A375 (cell line): ENCODE data around the gene ARHGEF5. TPM values are rescaled to one million over a fixed set of nuclear protein-coding genes. Genes with fewer than 3 reads are reported as not detected.

Experiments
- total RNA-seq: library from RNA; depleted of rRNA; stranded (reverse); fragments of >200 nt; shearing (Covaris generic); gene quantifications from 2 replicates; pipeline ENCODE4 v1.2.3, GENCODE V29; 2014; rRNA removed

The ARHGEF5 gene
- total RNA-seq, result 1.4 and 2.3 TPM in 2 replicates

DNA sequence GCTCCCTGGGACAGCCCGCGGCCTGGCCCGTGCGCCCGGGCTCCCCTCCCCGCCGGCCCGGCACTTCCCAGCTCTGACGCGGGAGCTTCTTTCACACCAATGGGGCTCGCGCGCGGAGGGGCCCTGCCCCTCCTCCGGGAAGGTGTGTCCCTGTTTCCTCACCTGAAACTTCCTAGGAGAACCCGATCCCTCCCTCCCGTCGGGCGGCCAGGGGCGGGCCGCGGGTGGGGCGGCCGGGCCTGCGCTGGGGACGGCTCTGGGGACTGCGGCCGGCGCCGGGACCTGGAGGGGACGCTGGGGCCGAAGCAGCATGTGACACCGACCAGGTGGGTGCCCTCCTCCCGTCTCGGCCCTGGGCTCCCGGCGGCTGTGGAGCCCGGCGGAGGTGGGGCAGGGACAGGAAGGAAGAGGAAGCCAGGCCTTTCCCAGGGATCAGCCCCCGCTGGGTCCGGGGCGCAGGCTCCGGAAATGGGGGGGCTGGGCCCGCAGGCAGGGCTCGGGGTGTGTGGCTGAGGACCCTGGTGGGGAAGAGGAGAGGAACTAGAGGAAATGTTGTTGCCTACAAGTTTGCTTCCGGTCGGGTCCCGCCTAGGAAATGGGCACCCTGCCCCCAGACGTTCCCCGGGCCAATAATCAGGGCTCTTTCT, at the start of gene ARHGEF5:
Gene ARHGEF5 (plus strand): TSS at position 227 of the 647 bp plus-strand sequence. CDS start 7,268 bp downstream, outside the sequence.

DNA sequence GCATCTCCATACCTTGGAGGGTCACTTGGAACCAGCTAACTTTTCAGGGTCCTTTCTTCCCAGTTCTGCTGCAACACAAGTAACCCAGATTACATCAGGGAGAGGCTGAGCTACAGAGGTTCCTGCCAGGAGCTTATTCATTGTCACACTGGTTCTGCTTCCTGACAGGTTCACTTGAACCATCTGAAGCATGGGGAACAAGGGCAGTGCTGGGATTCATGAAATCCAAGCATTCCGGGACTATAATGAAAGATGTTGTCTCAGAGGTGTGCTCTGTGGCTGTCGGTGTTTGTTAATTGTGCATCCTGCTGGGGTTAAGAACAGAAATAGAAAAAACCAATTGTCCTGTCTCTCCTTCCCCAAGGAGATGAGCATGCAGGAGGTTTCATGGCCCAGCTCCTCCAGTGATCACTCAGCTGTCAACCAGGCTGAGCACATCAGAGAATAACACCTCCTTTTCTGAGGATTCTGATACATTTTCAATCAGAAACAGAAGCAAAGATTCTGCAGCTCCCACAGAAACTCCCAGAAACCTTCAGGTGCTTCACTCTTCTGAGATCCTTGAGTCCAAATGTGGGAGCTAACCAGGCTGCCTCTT, 43.2 kb upstream of the ARHGEF5 start, which contains the start of gene OR2A1:
Gene OR2A1 (plus strand): TSS at position 548 of the 598 bp plus-strand sequence. CDS start 5,706 bp downstream, outside the sequence.

DNA sequence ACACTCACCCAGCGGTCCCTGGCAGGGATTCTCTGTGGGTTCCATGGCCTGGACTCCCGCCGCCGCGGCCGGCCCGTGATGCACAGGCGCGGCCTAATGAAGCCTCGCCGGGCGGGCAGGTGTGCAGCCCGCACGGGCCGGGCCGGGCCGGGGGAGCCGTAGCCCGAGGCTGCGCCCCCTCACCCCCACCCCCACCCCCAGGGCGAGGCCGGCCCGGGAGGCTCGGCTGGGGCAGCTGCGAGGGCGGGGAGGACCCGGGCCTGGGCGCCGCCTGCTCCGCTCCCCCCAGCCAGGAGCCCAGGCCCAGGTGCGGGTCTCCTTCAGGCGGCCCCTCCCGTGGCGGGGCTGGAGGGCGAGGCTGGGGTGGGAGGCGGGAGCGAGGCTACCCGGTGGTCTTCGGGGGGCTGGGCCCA, 48.5 kb downstream of the ARHGEF5 start, which contains the start of gene NOBOX:
Gene NOBOX (minus strand): TSS at position 45 of the 413 bp plus-strand sequence.

Other genes with a start within 250 kb of the ARHGEF5 start
- gene OR2A2, start 245.8 kb upstream of the ARHGEF5 start, total RNA-seq, result not detected in 2 replicates
- not detected in 2 replicates for gene OR2A14, start 232.2 kb upstream of the ARHGEF5 start, total RNA-seq
- gene CTAGE4, start 171.9 kb upstream of the ARHGEF5 start, total RNA-seq, result not detected in 2 replicates
- 0.03 TPM in 1 of 2 replicates, not detected in the other for gene ARHGEF35, start 159.6 kb upstream of the ARHGEF5 start, total RNA-seq
- not detected in 2 replicates for gene OR2A42, start 115.8 kb upstream of the ARHGEF5 start, total RNA-seq
- not detected in 2 replicates for gene OR2A7, start 90.6 kb upstream of the ARHGEF5 start, total RNA-seq
- gene CTAGE8, start 86.1 kb upstream of the ARHGEF5 start, total RNA-seq, result not detected in 2 replicates
- not detected in 2 replicates for gene OR2A1, start 43.0 kb upstream of the ARHGEF5 start, total RNA-seq
- not detected in 2 replicates for gene NOBOX, start 48.3 kb downstream of the ARHGEF5 start, total RNA-seq